ENCODE results near the gene ASCC2. TPM values are rescaled to one million over a fixed set of nuclear protein-coding genes. Genes with fewer than 3 reads are reported as not detected.
A peak's percentile ranks its signal among the peaks of the same experiment; 100 is the strongest.
"Not testable (repeated sequence)": the region's sequence is repeated elsewhere in the genome, so short reads cannot be mapped to it uniquely, and the experiment has no call there.

ASCC2 gene
- total and polyA plus RNA-seq, 2 experiments from 2014 or later: 23.0 to 49.7 TPM

- Histone ChIP-seq H3K9me3 (ENCODE audit: low read depth) (no peaks in the 10 kb centered on the region), H3K36me3 (no peaks in the 10 kb centered on the region), H3K27ac (no peak overlapping the region), H3K27me3 (no peaks in the 10 kb centered on the region), H3K4me1 (ENCODE audit: low read depth) (no peaks in the 10 kb centered on the region), H3K4me3 (no peak overlapping the region)
- no peak for DNase-seq (ENCODE audit: low read depth in 1 of 2, low spot score in 1 of 2)
- TF ChIP-seq, protein P1, sequence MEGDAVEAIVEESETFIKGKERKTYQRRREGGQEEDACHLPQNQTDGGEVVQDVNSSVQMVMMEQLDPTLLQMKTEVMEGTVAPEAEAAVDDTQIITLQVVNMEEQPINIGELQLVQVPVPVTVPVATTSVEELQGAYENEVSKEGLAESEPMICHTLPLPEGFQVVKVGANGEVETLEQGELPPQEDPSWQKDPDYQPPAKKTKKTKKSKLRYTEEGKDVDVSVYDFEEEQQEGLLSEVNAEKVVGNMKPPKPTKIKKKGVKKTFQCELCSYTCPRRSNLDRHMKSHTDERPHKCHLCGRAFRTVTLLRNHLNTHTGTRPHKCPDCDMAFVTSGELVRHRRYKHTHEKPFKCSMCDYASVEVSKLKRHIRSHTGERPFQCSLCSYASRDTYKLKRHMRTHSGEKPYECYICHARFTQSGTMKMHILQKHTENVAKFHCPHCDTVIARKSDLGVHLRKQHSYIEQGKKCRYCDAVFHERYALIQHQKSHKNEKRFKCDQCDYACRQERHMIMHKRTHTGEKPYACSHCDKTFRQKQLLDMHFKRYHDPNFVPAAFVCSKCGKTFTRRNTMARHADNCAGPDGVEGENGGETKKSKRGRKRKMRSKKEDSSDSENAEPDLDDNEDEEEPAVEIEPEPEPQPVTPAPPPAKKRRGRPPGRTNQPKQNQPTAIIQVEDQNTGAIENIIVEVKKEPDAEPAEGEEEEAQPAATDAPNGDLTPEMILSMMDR (IDR thresholded peaks at IDR 0.05; ENCODE audit: low read depth, low read length): no peak
Measured at GRCh38 chr22:29842172-29842571, 4.1 kb upstream of the ASCC2 start.

GRCh38 chr22:29840498-29840897 is 2.4 kb upstream of the ASCC2 start:
- no peaks in the 10 kb centered on the region for H3K9me3 ChIP-seq (ENCODE audit: low read depth)
- DNase-seq (ENCODE audit: low read depth in 1 of 2, low spot score in 1 of 2): no peak
- no peak overlapping the region for H3K27ac ChIP-seq
- H3K4me1 ChIP-seq (ENCODE audit: low read depth): no peaks in the 10 kb centered on the region
- no peaks in the 10 kb centered on the region for H3K36me3 ChIP-seq
- TF ChIP-seq, protein P1 (IDR thresholded peaks at IDR 0.05; ENCODE audit: low read depth, low read length): no peak
- no peak overlapping the region for H3K4me3 ChIP-seq
- no peaks in the 10 kb centered on the region for H3K27me3 ChIP-seq

DNA sequence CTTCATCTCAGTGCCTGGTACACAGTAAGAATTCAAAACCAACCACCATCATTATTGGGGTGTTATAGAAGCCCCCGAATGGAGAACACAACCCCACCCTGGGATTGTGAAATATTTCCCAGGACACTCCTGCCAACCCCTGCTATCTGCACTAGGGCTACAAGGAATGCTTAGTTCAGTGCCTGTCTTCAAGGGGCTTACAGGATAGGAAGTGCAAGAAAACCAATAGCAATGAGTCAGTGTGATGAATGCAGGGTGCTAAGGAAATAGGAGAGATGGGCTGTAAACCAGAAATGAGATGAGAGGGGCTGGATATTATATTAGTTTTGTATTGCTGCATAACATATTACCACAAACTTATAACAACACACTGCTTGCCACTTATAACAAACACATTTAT is 965 bp upstream of the ASCC2 start:
- TF ChIP-seq, protein P1 (IDR thresholded peaks at IDR 0.05; ENCODE audit: low read depth, low read length): no peak
- no peak for DNase-seq (ENCODE audit: low read depth in 1 of 2, low spot score in 1 of 2)
- H3K4me1 ChIP-seq (ENCODE audit: low read depth): peaks cover 9% of the 10 kb centered on the region
- no peaks in the 10 kb centered on the region for H3K27me3 ChIP-seq
- no peak overlapping the region for H3K4me3 ChIP-seq
- H3K9me3 ChIP-seq (ENCODE audit: low read depth): no peaks in the 10 kb centered on the region
- no peaks in the 10 kb centered on the region for H3K36me3 ChIP-seq
- no peak overlapping the region for H3K27ac ChIP-seq

GRCh38 chr22:29838599-29838956 is 504 bp upstream of the ASCC2 start:
- TF ChIP-seq, protein P1 (IDR thresholded peaks at IDR 0.05; ENCODE audit: low read depth, low read length): no peak
- DNase-seq (ENCODE audit: low read depth in 1 of 2, low spot score in 1 of 2): no peak
- peak overlapping the region; percentile 7 for H3K27ac ChIP-seq
- H3K36me3 ChIP-seq: no peaks in the 10 kb centered on the region
- H3K27me3 ChIP-seq: no peaks in the 10 kb centered on the region
- peak overlapping the region; percentile 77 for H3K4me3 ChIP-seq
- peaks cover 12% of the 10 kb centered on the region for H3K4me1 ChIP-seq (ENCODE audit: low read depth)
- no peaks in the 10 kb centered on the region for H3K9me3 ChIP-seq (ENCODE audit: low read depth)

DNA sequence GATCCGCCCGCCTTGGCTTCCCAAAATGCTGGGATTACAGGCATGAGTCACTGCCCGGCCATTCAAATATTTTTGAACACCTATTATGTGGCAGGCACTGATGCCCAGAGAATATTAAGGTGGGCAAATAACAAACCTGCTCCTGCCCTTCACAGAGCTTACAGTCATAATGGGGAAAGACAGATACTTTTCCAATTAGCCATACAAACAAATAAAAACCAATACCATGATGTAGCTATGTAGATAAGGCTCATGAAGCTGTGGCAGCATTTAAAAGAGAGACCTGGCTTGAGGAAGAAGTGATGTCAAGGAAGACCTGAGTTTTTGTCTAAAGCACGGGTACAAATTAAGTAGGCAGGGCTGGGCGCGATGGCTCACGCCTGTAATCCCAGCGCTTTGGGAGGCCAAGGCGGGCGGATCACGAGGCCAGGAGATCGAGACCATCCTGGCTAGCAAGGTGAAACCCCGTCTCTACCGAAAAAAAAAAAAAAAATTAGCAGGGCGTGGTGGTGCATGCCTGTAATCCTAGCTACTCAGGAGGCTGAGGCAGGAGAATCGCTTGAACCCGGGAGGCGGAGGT is 1.2 kb downstream of the ASCC2 start:
- peaks cover 27% of the 10 kb centered on the region for H3K4me1 ChIP-seq (ENCODE audit: low read depth)
- not testable (repeated sequence) for H3K27me3 ChIP-seq; H3K36me3 ChIP-seq; H3K27ac ChIP-seq; H3K4me3 ChIP-seq; DNase-seq (ENCODE audit: low read depth in 1 of 2, low spot score in 1 of 2); H3K9me3 ChIP-seq (ENCODE audit: low read depth)

- Histone ChIP-seq H3K36me3 (no peaks in the 10 kb centered on the region), H3K27ac (peak overlapping the region; percentile 50), H3K9me3 (ENCODE audit: low read depth) (no peaks in the 10 kb centered on the region), H3K27me3 (no peaks in the 10 kb centered on the region), H3K4me1 (ENCODE audit: low read depth) (peaks cover 29% of the 10 kb centered on the region), H3K4me3 (no peak overlapping the region)
- DNase-seq (ENCODE audit: low read depth in 1 of 2, low spot score in 1 of 2): no peak
- TF ChIP-seq, protein P1 (IDR thresholded peaks at IDR 0.05; ENCODE audit: low read depth, low read length): no peak
Measured at GRCh38 chr22:29834046-29834445, 4.0 kb downstream of the ASCC2 start.

Measured in cardiac muscle cell (in vitro differentiated cells and primary cell).